Brain microvascular endothelial cell (primary cell): ENCODE measurements around the gene LIMCH1.

Experiments used
- DNase-seq: peaks from one replicate; pipeline ENCODE4 v3.0.0-alpha.2; 2020
- H3K27ac ChIP-seq: fragments of 250-450 bp; sonication (Bioruptor Pico); 2 replicates; pipeline ENCODE4 v1.5.1; 2020; ENCODE audit warnings: mild to moderate bottlenecking, moderate library complexity
- H3K27me3 ChIP-seq: fragments of 250-450 bp; sonication (Bioruptor Pico); replicated peaks from 2 replicates; pipeline ENCODE4 v1.5.1; 2020; ENCODE audit warnings: mild to moderate bottlenecking
- H3K36me3 ChIP-seq: fragments of 250-450 bp; sonication (Bioruptor Pico); replicated peaks from 2 replicates; pipeline ENCODE4 v1.5.1; 2020; ENCODE audit warnings: mild to moderate bottlenecking
- H3K4me3 ChIP-seq: 2 replicates; pipeline ENCODE4 v1.5.1; 2011; ENCODE audit warnings: low read depth, mild to moderate bottlenecking, control low read depth, low read length, moderate library complexity
- in situ Hi-C: cut with HindIII; loops from 2 replicates; pipeline ENCODE4 v1.10.0; 2017; ENCODE audit warnings: low sequenced_read_pairs, low pct_ligation_motif_present
- TF ChIP-seq, protein P1 (sequence below): IDR thresholded peaks from 2 replicates; pipeline ENCODE4 v1.5.1; 2011; ENCODE audit warnings: low read depth, mild to moderate bottlenecking, moderate library complexity, low read length, control low read depth, inconsistent platforms; ENCODE audit errors: missing control alignments

Gene LIMCH1

DNA sequence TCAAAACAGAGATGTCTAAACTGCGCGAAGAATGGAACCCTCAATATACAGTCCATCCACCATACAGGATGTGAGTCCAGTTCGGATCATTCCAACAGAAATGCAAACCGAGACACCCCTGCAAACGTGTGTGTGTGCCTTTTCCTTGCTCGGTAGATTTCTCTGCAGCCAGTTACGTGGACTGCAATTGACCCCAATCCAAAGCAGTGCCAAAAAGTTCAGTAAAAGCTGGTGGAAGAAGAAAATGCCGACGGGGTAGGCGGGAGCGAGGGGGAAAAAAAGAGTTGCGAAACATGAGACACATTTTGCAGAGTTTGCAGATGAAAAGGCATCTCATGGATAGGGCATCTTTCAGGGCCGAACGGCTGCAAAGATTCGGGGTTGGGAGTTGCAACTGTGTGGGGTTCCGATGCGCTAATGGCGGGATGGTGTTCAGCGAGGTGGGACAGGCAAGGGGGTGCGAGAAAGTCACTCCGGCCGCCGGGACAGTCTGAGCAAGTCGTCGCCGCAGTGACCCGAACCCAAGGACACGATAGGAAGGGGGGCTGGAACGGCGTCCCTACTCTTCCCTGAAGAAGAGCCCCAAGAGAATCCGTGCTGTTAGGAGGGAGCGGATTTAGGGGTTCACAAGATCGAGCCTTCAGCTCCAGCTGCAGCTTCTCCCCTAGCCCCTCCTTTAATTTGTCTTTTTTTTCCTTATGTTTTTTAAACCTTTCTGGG, 206.8 kb downstream of the LIMCH1 start:
- H3K27ac ChIP-seq, result no peak overlapping the region
- no peak for DNase-seq
- no peaks in the 10 kb centered on the region for H3K36me3 ChIP-seq
- no peak overlapping the region for H3K4me3 ChIP-seq
- in situ Hi-C loops, result no loop called here
- H3K27me3 ChIP-seq, result peaks cover 64% of the 10 kb centered on the region
- TF ChIP-seq, protein P1, sequence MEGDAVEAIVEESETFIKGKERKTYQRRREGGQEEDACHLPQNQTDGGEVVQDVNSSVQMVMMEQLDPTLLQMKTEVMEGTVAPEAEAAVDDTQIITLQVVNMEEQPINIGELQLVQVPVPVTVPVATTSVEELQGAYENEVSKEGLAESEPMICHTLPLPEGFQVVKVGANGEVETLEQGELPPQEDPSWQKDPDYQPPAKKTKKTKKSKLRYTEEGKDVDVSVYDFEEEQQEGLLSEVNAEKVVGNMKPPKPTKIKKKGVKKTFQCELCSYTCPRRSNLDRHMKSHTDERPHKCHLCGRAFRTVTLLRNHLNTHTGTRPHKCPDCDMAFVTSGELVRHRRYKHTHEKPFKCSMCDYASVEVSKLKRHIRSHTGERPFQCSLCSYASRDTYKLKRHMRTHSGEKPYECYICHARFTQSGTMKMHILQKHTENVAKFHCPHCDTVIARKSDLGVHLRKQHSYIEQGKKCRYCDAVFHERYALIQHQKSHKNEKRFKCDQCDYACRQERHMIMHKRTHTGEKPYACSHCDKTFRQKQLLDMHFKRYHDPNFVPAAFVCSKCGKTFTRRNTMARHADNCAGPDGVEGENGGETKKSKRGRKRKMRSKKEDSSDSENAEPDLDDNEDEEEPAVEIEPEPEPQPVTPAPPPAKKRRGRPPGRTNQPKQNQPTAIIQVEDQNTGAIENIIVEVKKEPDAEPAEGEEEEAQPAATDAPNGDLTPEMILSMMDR, result no peak

DNA sequence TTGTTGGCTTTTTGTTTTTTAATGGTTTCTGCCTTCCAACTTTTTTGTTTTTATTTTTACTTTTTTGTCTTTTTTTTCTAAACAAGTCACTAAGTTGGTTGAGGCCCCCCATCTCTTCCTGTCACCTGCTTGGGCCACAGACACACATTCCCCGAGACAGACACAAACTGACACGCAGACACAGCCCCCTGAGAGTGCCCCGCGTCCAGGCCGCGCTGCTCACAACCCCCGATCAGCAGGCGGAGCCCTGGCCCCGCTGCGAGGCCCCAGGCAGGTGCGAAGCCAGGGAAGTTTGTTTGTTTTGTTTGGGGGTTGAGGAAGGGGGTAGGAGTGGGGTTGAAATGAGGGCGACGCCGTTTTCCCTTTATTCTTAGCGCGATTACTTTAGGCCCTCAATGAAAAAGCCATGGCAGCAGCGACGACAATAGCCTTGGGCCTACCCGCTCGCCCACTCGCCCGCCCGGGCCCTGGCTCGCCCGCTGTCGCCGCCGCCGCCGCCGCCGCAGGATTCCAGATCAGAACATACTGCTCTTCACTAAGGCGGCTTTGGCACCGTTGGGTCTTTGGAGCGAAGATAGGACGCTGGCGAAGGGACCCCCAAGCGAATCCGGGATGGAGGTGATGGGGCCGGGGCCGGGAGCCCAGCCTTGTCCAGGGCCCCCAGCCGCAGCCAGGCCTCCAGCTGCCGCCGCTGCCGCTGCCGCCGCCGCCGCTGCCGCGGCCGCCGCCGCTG, 207.5 kb downstream of the LIMCH1 start:
- no peak for DNase-seq
- Histone ChIP-seq H3K36me3 (no peaks in the 10 kb centered on the region), H3K4me3 (no peak overlapping the region), H3K27me3 (peaks cover 72% of the 10 kb centered on the region), H3K27ac (no peak overlapping the region)
- TF ChIP-seq, protein P1, result no peak
- in situ Hi-C loops, result no loop called here

DNA sequence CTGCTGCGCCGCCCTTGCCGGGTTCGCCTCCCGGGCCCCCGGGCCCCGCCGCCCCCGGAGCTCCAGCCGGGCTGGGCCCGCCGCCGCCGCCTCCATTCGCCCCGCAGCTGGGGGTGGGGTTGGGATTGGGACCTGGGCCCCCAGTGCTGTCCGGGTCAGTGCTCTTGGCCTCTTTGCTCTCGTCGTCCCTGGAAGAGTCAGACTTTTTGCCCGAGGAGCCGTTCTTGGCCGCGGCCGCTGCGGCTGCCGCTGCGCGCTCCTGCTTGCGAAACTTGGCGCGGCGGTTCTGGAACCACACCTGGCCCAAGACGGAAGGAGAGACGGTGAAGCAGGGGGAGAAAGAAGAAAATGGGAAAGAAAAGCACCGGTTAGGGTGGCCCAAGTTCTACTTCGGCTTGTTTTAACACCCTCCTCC, 208.1 kb downstream of the LIMCH1 start:
- TF ChIP-seq, protein P1, result no peak
- Histone ChIP-seq H3K36me3 (no peaks in the 10 kb centered on the region), H3K27ac (no peak overlapping the region), H3K27me3 (peaks cover 77% of the 10 kb centered on the region), H3K4me3 (no peak overlapping the region)
- in situ Hi-C loops, result no loop called here
- no peak for DNase-seq

DNA sequence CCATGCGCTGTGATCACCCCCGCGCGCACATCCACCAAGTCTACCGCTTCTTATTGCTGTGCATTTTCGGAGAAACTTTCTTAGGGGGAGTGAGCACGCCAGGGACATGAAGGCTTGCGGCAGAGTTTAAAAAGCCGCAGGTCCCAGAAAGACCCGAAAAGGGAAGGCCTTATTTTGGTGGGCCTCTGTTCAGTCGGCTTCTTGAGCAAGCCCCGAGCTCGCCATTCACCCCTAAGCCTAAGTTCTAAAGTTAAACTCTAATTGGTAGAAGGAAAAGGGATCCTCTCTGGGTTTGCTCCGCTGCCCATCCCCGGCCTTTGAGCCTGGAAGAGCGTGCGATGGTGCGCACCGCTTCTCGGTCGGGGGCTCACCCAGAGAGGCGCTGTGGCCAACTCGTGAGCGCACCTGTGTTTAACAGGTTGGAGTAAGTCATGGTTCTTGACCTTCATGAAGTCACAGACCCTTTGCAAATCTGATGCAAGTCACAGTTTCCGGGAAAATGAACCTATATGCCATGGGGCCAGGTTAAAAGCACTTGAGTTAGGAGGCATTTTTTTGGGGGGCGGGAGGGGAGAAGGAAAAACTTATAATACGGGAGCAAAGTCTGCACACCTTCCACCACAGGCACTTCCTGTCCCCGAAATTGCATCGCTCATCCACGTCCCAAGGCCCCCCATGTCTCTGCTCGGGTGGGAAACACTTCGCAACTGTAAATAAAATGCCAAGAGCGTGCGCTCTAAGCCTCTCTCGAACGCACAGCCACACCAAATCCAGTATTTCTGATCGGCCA, 208.7 kb downstream of the LIMCH1 start:
- in situ Hi-C loops, result no loop called here
- Histone ChIP-seq H3K36me3 (no peaks in the 10 kb centered on the region), H3K27ac (no peak overlapping the region), H3K4me3 (no peak overlapping the region), H3K27me3 (peaks cover 84% of the 10 kb centered on the region)
- TF ChIP-seq, protein P1, result no peak
- DNase-seq, result no peak

DNA sequence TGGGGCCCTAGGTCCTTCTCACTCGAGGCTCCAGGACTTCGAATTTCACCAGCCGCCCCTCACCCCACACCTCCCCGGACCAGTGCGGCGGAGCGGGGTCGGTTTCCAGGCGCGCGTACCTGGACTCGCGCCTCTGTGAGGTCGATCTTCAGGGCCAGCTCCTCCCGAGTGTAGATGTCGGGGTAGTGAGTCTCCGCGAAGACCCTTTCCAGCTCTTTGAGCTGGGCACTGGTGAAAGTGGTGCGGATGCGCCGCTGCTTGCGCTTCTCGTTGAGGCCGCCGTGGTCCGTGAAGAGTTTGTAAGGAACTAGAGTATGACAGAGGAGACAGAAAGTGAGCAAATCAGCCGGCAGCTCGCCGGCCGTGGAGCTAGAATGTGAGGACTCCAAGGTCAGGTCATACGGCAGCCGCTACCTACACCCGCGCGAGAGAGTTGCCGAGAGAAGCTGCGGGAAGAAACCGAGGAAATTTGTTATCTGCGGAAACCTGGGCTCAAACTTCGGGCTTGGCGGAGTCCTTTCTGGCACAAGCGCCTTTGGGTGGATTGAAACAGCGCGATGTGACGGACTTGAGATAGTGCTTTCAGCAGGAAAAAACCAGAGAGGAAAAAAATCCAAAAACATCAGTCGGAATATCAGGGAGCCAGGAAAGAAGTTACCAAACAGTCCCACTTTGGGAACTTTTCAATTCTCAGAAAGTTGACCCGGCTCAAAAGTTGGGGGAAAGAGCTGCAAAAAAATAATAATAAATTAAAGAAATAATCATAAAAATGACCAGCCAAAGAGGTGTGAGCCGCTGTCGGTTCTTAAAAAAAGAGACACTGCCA, 209.5 kb downstream of the LIMCH1 start:
- Histone ChIP-seq H3K27ac (no peak overlapping the region), H3K27me3 (peaks cover 92% of the 10 kb centered on the region), H3K36me3 (no peaks in the 10 kb centered on the region), H3K4me3 (no peak overlapping the region)
- TF ChIP-seq, protein P1, result no peak
- DNase-seq, result no peak
- in situ Hi-C loops, result no loop called here
